HG03095 (cell line): ENCODE data around the gene CLN6.
"Not testable (repeated sequence)": the region's sequence is repeated elsewhere in the genome, so short reads cannot be mapped to it uniquely, and the experiment has no call there.

ENCODE experiments used
- ATAC-seq: cut with Tn5 transposase; IDR thresholded peaks from one replicate; pipeline ENCODE4 v1.9.1; 2021; ENCODE audit warnings: moderate library complexity; ENCODE audit not compliant: unreplicated experiment

Gene CLN6

GRCh38 chr15:68224108-68224507, 5.4 kb downstream of the CLN6 start:
- no peak for ATAC-seq

DNA sequence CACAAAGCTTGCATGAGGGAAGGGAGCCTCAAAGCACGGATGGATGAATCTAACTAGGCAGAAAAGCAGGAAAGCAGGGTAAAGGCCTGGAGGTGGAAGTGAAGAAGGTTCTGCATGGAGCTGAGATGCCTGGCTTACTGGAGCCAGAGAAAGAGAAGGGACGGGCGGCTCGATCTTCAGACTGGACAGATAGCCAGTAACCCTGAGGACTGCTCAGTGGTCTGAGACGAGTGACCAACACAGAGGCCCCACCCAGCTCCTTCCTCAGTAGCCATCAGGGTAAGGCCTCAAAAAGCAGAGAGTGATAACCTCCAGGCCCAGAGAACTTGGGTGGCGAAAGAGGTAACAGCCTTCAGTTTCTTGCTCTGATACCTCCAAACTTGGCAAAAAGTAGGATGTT, 6.4 kb downstream of the CLN6 start:
- no peak for ATAC-seq

- ATAC-seq, result not testable (repeated sequence)
Measured at GRCh38 chr15:68222432-68222743, 7.1 kb downstream of the CLN6 start.

- not testable (repeated sequence) for ATAC-seq
Measured at GRCh38 chr15:68221530-68222431, 7.7 kb downstream of the CLN6 start.

DNA sequence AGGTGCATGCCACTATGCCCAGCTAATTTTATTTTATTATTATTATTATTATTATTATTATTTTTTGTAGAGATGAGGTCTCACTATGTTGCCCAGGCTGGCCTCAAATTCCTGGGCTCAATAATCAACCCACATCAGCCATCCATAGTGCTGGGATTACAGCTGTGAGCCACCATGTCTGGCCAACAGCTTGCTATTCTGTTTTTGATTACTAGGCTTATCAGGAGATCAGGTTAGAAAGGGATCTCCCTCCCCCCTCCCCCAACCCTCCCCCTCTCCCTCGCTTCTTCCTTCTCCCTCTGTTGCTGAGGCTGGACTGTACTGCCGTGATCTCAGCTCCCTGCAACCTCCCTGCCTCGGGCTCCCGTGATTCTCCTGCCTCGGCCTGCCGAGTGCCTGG, 8.6 kb downstream of the CLN6 start:
- ATAC-seq, result no peak

GRCh38 chr15:68220489-68220888, 9.0 kb downstream of the CLN6 start:
- ATAC-seq, result no peak

GRCh38 chr15:68218847-68219798, 10.4 kb downstream of the CLN6 start:
- ATAC-seq, result no peak

DNA sequence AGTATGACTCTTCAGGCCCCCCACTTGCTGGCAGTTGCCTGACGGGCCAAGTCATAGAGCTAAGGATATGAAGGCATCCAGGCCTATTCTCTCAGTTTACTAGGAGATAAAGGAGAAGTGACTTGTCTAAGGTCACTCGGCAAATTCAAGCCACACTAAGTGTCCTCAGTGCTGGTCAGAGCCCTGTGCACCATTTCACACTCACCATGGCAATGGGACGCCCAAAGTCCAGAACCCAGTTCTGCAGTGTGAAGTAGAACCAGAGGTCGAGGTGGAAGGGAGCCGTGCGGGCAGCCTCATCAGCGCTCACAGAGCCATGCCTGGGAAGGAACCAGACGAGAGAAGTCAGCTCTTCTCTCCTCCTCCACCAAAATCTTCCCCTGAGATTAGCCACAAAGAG, 11.2 kb downstream of the CLN6 start:
- ATAC-seq, result no peak

DNA sequence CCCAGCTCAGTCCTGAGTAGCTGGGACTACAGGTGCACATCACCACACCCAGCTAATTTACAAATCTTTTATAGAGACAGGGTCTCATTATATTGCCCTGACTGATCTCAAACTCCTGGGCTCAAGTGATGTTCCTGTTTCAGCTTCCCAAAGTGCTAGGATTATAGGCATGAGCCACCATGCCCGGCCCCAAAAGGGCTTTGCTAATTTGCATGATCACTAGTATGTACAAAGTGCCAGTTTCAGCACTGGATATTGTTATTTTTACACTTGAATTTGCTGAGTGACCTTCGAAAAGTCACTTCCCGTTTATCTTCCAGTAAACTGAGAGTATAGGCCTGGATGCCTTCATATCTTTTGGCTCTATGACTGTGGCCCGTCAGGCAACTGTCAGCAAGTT, 12.2 kb downstream of the CLN6 start:
- no peak for ATAC-seq

DNA sequence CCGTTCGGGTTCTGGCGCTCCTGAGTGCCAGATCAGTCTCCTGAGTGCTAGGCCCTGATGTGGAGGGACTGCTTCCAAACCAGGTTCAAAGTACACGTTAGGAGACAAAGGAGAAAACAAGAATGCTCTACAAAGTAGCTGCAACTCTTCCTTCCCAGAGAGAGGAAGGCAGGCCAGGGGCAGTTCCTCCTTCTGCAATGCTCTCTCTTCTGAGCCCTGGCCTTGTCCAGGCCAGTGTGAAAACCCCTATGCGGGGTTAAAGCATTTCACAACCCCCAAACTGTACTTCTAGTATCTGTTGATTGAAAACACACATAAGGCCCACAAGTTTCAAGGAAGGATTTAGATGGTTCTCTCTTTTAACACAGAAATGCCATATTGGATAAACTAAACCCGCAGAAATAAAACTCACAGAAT, 14.7 kb downstream of the CLN6 start:
- no peak for ATAC-seq

DNA sequence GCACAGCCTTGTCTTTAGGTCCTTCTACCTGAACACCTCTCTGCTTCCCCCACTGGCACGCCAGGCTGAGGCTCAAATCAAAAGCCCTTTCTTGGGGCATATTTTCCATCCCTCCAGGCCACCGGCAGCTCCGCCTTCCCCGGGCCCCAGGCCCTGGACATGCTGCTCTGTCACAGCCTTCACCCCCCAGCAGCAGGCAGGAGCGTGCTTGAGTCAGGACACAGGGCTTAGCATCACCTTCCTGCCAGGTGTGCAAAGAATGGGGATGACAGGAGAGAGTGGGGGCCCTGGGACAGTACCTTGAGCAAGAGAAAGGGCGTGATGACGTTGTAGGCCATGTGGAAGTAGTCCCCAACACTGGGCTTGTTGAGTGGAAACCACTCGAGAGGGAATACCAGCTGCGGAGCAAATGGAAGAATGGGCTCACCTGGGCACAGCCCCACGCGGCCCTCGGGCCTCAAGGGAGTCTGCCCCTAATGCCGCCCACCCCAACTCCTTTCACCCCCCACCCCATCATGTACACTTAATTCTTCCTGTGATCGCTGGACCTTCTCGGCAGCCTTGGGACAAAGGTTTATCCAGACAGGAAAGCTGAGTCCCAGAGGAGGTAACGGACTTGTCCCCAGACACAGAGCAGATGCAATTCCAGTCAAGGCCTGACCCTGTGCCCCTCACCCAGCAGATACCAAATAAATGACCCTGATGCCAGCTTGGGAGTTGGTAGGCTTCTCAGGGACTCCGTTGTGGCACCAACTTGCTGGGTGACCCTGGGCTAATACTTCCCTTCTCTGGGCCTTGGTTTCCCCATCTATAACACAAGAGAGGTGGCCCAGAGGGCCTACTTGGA, 15.3 kb downstream of the CLN6 start:
- no peak for ATAC-seq

DNA sequence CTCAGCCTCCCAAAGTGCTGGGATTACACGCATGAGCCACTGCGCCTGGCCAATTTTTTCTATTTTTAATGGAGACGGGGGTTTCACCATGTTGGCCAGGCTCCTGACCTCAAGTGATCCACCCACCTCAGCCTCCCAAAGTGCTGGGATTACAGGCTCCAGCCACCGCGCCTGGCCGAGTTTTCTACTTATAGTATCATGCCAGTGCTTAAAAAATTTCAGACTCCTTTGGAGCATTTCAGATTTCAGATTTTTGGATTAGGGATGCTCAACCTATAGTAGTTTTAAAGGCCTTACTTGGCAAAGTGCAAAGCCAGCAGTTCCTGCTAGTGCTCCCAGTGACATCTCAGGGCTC, 16.1 kb downstream of the CLN6 start:
- not testable (repeated sequence) for ATAC-seq

DNA sequence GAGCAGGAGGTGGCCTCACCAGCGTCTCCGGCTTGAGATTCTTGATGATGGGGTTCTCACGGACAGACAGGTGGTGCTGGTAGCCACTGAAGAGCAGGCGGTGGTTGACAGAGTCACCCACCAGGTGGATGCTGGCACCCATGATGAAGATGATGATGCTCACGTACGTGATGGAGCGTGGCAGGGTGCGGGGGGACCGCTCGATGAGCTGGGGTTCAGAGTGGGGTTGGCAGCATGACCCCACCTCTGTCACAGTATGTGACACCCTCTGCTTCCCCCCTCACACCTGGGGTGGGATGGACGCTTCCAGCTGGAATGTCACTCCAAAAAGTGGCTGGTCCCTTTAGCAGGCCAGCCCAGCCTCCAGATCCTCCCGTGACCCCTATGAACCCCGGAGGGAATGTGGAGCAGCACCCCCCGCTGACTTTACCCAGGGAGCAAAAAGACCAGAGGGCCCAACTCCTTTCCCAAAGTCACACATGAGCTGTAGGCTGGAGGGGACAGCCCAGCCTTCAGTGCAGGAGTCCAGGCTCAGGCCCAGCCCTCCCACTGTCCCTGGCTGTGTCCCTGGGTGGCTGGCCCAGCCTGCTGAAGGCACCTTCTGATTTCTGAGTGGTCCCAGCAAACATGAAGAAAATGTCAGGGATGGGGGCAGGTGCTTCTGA, 17.7 kb downstream of the CLN6 start:
- no peak for ATAC-seq

DNA sequence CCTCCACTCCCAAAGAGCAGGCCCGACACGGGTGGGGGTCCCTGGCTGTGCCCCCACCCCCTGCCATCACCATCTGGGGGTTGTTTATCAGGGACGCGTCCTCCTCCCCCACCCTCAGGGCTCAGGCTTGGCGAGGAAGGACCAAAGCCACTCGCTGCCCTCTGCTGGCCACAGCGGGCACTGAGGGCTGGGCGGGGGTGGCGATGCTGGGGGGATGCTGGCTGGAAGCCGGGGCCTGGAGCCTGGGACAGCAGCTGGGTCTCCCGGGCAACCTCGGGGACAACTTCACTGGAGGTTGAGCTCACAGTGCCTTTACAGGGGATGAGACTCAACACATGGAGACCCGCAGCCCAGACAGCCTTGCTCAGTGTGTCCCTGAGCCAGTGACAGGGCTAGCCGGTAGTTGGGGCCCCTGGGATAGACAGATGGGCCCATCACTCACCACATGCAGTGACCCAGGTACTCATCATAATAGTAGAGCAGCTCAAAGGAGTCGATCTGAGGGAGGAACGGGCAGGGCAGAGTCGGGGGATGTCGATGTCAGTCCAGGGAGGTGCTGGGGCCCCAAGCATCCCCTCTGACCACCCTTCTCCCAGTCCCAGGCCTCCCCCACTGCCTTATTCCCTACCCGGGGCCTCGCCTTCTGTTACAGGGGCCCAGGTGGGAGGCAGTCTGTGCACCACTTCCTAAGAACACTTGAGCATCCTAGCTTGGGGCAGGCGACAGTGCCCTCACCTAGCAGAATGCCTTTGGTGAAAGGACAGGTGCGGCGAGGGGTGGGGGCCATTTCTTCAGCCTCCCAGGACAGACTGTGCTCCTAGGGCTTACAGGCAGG, 18.5 kb downstream of the CLN6 start:
- ATAC-seq, result no peak

- no peak for ATAC-seq
Measured at GRCh38 chr15:68210409-68210756, 19.1 kb downstream of the CLN6 start.

DNA sequence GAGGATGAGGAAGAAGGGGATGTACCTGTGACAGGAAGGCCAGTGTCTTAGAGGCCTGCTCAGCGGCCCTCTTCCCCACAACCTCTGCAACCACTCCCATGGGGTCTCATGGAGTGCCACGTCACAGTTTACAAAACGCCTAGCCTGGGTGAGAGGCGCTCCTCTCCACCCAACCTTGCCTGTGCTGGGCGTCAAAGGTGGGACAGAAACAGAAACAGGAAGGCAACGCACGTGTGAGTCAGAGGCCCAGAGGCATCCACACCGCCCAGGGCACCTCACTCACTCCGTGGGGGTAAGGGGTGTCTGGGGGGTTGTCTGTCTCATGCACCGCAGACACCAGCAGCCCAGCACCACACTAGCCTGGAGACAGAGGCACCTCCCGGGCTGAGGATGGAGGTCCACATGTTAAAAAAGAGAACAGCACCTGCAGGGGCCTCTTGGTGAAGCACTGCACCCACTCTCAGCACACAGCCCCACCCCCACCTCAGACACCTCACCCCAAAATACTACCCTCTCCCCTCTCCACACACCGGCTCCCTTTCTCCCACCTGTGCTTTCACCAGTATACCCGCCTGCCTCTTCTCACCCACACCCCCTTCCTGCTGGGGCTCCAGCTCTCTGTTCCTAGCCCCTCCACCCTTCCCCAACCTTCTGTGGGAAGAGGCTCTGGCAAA, 19.7 kb downstream of the CLN6 start:
- peak; percentile 59 for ATAC-seq

DNA sequence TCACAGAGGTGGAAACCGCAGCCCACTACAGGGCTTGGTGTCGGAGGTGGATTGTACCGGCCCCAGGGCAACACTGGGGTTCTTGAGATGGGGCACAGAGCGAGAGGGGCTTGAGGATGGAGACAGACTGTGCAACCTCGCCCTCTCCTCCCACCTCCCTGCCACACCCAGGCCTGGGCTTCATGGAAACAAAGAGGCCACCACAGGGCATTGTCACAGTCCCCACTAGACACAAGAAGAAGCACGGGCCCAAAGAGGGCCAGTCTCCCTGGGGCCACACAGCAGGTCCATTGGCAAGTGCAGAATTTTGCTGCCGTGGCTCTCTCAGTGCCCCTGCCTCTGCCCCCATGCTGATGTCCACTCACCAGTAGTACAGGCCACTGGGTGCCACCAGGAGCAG, 20.3 kb downstream of the CLN6 start:
- ATAC-seq, result no peak

- no peak for ATAC-seq
Measured at GRCh38 chr15:68208636-68209240, 20.8 kb downstream of the CLN6 start.

- no peak for ATAC-seq
Measured at GRCh38 chr15:68208136-68208535, 21.4 kb downstream of the CLN6 start.
